Common myeloid progenitor, CD34-positive (primary cell): ENCODE measurements around the gene HPGDS.
A peak's percentile ranks its signal among the peaks of the same experiment; 100 is the strongest.

Experiments used
- CTCF ChIA-PET: fragments of 350-600 bp; sonication (Branson Sonifier 250); formaldehyde crosslinking; loops from one replicate; lab custom pipeline; 2021; ENCODE audit warnings: antibody characterized with exemption; lab: Charles Lee
- POLR2A ChIA-PET: fragments of 350-600 bp; sonication (Branson Sonifier 250); formaldehyde crosslinking; loops from one replicate; lab custom pipeline; 2021; ENCODE audit warnings: antibody characterized with exemption; lab: Charles Lee
- DNase-seq, 3 donors: peaks; one replicate each; pipeline versions ENCODE4 v3.0.0 to v3.0.0-alpha.2; 2013
- H3K27ac ChIP-seq, 2 experiments: 1 replicate in 1 of 2; 2 replicates in 1 of 2; pipeline ENCODE4 v1.7.0; 2013; ENCODE audit warnings: inconsistent platforms in 2 of 2, low read length in 2 of 2, mild to moderate bottlenecking in 2 of 2, low read depth in 1 of 2, moderate library complexity in 1 of 2; ENCODE audit not compliant: severe bottlenecking in 2 of 2, insufficient read depth in 1 of 2, poor library complexity in 1 of 2
- H3K27me3 ChIP-seq, 5 experiments: replicated peaks in 2 of 5; 1 replicate in 3 of 5; 2 replicates in 2 of 5; pipeline versions ENCODE4 v1.6.1 to v1.7.0; 2013; ENCODE audit warnings: low read length in 4 of 5, mild to moderate bottlenecking in 2 of 5, moderate library complexity in 2 of 5, inconsistent platforms in 1 of 5; ENCODE audit not compliant: insufficient read depth in 5 of 5, control insufficient read depth in 4 of 5
- H3K36me3 ChIP-seq, 4 experiments: 1 replicate in 2 of 4; 2 replicates in 2 of 4; pipeline versions ENCODE4 v1.6.1 to v1.7.0; 2013; ENCODE audit warnings: low read length in 3 of 4, control low read depth in 1 of 4, mild to moderate bottlenecking in 1 of 4; ENCODE audit not compliant: control insufficient read depth in 4 of 4, insufficient read depth in 4 of 4
- H3K4me1 ChIP-seq, 4 experiments: 1 replicate in 3 of 4; 2 replicates in 1 of 4; pipeline versions ENCODE4 v1.6.1 to v1.7.1; 2013; ENCODE audit warnings: low read length in 3 of 4, mild to moderate bottlenecking in 3 of 4, control low read depth in 1 of 4, inconsistent platforms in 1 of 4, moderate library complexity in 1 of 4; ENCODE audit not compliant: control insufficient read depth in 4 of 4, insufficient read depth in 4 of 4; ENCODE audit errors: control extremely low read depth in 1 of 4
- H3K4me3 ChIP-seq, 7 experiments: 1 replicate in 4 of 7; 2 replicates in 3 of 7; pipeline versions ENCODE4 v1.5.1 to v1.7.0; 2013; ENCODE audit warnings: mild to moderate bottlenecking in 7 of 7, low read length in 6 of 7, moderate library complexity in 6 of 7, inconsistent platforms in 2 of 7, low read depth in 2 of 7, control low read depth in 1 of 7; ENCODE audit not compliant: insufficient read depth in 4 of 7, control insufficient read depth in 1 of 7; ENCODE audit errors: extremely low read depth in 1 of 7
- H3K9me3 ChIP-seq, 5 experiments: 1 replicate in 4 of 5; 2 replicates in 1 of 5; pipeline versions ENCODE4 v1.6.1 to v1.7.1; 2013; ENCODE audit warnings: low read length in 4 of 5, mild to moderate bottlenecking in 2 of 5, inconsistent platforms in 1 of 5, low read depth in 1 of 5, moderate library complexity in 1 of 5; ENCODE audit not compliant: control insufficient read depth in 4 of 5, insufficient read depth in 2 of 5; ENCODE audit errors: control extremely low read depth in 1 of 5
- WGBS: methylation state at CpG from one replicate; pipeline ENCODE4 v1.1.5; 2013; ENCODE audit not compliant: insufficient coverage; 5-methylcytosine and 5-hydroxymethylcytosine counted together

The HPGDS gene

DNA sequence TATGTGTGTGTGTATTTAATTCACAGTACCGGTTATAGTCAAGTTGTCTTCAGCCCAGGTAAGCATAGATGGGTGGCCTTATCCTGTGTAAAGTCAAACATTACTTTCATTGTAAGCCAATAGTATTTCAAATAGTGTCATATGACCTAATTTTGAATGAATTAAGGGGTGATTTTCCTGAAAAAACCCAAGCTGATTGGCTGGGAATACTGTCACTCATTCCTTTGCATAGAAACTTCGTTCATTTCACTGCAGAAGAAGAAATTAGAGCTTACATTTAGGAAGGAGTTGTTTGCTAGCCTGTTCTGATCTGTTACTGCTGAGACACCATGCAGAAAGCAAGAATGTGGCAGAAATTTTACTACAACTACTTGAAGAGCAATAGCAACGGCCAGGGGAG, 89.6 kb downstream of the HPGDS start:
- no peaks in the 10 kb centered on the region for H3K4me1 ChIP-seq
- peak in 2 of 3 donors; percentile 21 to 23 for DNase-seq
- ChIA-PET POLR2A (no interaction called here), CTCF (interaction anchor here (0.9 kb wide), 1 partner anchor 13 kb away, joined by 3 read pairs; no protein-coding TSS in a partner anchor)
- no peaks in the 10 kb centered on the region for H3K9me3 ChIP-seq
- peaks cover 7 to 32% (median 19%) of the 10 kb centered on the region in 4 experiments for H3K36me3 ChIP-seq
- WGBS: 100% methylated on average over 1 of the region's 3 CpGs
- H3K27ac ChIP-seq: no peak overlapping the region
- no peak overlapping the region for H3K4me3 ChIP-seq
- H3K27me3 ChIP-seq: no peaks in the 10 kb centered on the region

DNA sequence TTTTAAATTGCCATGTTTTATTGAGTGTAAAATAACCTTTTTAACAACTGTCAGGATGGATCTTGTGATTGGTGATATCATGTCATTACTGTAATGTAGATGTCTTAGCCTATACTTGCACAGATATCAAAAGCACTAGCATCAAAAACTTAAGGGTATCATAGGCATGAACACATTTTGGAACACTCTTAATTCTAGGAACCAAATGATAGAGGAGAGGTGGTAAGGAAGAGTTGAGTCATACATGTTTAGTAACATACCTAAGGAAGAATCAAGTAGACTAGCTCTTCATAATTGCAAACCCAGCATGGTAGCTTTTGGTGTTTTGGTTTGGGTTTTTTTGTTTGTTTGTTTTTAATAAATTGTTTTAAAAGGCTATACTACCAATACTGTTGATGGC, 91.5 kb downstream of the HPGDS start:
- Histone ChIP-seq H3K27me3 (no peaks in the 10 kb centered on the region), H3K4me1 (no peaks in the 10 kb centered on the region), H3K4me3 (no peak overlapping the region), H3K36me3 (peaks cover 7 to 43% (median 27%) of the 10 kb centered on the region in 4 experiments), H3K9me3 (no peaks in the 10 kb centered on the region), H3K27ac (no peak overlapping the region)
- ChIA-PET CTCF (no interaction called here), POLR2A (no interaction called here)
- DNase-seq: no peak
